ENCODE measurements around the gene SHC2.
"Not testable (repeated sequence)": the region's sequence is repeated elsewhere in the genome, so short reads cannot be mapped to it uniquely, and the experiment has no call there.

SHC2 gene

DNA sequence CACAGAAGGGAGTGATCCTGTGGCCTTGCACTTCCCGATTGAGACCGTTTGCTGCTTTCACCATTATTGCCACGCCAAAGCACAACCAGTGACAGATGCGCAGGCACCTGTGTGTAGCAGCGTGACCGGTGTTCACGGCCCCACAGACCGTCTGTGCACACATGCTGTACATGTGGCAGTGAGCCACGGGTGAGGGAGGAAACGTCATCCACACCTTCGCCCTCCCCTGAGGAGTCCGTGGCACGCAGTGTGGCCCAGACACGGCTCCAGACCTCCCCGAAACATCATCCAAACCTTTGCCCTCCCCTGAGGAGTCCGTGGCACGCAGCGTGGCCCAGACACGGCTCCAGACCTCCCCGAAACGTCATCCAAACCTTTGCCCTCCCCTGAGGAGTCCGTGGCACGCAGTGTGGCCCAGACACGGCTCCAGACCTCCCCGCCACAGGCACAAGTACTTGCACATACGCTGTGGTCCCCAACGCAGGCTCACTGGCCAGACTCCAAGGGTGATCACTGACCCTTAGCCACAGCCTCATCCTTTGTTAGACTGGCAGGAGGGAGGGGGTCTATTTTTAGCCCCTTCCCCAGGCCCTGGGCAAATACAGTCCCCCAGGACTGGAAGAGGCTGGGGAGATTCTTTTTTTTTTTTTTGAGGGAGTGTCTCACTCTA, 7.9 kb upstream of the SHC2 start:
- DNase-seq, result no peak

DNA sequence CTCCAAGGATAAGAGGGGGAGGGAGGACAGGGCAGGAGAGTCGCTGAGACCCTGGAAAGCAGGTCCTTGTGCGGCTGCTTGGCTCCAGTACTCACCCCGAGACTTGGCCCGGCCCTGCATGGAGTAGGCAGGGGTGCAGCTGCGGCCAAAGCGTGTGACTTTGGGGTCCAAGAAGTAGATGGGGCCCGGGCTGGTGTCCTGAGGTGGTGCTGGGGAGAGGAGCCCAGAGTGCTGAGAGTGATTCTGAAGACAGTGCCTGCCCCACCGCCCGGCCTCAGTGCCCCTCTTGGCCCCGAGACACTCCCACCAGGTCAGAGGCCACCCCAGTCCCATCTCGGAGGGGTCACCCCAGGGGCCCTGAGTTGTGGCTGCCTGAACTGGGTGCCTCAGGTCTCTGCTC, 6.7 kb upstream of the SHC2 start:
- no peak for DNase-seq

DNA sequence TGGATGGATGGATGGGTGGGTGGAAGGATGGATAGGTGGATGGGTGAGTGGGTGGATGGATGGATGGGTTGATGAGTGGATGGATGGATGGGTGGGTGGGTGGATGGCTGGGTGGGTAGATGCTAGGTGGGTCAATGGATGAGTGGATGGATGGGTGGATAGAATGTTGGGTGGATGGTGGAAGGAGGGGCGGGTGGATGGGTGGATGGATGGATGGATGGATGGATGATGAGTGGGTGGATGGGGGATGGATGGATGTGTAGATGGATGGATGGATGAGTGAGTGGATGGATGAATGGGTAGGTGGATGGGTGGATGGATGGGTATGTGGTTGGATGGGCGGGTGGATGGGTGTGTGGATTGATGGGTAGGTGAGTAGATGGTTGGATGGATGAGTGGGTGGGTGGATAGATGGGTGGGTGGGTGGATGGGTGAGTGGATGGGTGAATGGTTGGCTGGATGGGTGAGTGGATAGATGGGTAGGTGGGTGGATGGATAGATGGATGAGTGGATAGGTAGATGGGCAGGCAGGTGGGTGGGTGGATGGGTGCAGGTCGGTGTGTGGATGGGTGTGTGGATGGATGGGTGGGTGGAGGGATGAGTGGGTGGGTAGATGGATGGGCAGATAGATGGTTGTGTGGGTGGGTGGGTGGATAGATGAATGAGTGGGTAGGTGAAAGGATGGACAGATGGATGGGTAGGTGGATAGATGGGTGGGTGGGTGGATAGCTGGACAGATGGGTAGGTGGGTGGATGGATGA, 4.4 kb upstream of the SHC2 start:
- no peak for DNase-seq

DNA sequence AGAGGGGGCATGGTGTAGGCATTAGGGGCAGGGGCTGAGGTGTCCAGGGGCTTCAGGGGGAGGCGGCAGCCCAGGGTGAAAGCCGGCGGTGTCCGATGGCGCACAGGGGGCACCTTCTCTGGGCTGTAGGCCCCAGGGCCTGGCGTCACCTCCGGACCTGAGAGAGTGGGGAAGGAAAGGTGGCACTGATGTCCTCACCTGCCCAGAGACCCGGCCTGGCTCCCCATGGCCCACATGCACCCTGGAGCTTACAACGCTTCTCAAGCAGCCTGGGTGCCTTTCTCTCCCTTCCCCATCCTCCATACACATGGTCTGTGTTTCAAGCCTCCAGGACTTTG, 3.3 kb upstream of the SHC2 start:
- no peak for DNase-seq

DNA sequence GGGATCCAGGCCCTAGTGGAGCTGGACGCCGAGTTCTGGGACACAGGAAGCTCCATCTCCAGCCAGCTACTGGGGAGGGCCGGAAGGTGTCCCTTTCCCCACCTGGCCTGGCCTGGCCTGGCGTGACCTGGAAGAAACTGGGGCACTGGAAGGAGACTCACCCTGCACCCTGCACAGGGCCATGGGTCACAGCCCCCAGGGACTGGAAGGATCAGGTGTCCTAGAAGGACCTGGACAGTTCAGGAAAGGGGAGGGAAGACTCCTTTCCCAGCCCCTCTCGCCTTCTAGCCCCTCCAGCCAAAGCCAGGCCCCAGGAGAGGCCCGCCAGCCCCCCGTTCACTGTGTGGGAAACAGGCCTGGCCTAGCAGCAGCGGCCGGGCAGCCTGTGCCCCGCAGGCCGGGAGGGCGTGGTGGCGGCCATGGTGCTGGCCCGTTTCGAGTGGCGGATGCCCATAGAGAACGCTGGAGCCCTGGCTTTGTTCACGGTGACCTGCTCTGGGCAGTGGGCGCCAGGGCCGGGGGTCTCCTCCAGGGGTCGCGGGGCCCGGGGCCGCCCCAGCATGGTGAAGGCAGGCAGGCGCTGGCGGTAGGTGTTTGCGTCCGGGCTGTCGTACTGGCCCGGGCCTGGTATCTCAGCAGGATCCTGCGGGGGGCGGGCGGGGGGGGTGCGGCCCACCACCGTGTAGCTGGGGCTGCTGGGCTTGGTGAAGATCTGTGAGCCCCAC, 2.8 kb upstream of the SHC2 start:
- DNase-seq, result no peak

DNA sequence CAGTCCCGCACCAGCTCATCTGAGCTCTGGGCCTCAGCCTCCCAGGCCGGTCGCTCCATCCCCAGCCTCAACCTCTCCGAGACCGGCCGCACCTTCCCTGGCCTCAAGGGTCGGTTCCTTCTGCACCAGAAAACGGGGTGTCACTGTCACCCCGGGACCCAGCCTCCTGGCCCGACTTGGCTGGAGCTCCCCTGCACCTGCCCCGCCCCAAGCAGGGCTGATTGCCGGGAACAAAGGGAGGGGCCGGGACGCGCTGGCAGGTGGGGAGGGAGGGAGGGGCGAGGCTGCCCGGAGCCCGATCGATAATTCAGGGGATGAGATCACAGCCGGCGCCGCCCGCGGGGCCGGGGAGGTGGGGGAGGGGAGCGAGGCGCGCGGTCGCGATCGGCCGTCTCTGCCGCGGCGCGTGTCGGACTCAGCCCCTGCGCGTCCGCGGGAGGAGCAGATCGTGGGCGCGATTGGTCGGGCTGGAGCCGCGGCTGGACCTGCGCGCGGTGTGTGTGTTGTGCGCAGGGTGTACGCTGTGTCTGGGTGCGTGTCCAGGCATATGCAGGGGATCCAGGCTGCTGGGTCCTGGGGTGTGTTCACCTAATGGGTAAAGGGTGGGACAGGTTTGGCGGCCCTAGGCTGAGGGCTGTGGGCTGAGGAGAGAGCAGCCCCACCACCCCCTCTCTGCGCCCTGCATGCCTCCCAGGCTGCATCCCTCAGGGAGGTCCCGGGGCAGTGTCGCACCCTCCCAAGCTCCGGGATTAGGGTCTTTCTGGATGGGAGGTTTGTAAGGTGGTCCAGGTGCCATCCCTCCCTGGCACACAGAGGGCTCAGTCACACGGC, 1.1 kb upstream of the SHC2 start:
- DNase-seq, result peak; percentile 1

DNA sequence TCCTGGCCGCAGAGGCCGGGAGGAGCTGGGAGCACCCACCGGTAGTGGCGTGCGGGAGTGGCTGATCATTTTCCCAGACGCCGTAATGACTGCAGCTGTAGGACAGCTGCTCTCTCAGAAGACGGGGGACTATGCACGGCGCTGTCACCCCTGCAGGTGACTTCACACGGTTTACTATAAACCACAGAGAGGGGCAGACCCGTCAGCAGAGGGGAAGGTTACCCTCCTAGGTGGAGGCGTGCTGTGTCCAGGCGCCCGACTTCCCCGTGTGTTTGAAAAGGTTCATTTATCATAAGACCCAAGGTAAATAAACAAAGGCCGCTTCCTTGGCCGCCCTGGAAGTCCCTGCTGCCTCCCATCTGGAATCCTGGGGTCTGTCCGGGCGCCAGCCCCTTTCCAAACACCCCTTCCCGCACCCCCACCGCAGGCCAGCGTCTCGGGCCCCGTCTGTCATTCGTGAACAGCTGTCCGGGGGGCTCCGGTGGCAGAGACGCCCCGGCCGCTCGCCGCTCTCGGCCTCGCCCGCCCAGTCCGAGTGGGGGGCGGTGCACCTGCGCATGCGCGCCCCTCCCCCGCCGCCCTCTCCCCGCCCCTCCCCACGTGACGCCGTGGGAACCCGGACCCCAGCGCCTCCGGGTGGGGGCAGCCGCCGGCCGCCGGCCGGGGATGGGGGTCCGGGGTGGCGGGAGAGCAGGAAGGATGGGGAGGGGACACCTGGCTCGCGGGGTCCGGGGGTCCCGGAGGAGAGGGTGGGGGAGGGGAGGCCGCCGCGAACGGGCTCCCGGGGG, 915 bp downstream of the SHC2 start:
- DNase-seq, result peak; percentile 25

DNA sequence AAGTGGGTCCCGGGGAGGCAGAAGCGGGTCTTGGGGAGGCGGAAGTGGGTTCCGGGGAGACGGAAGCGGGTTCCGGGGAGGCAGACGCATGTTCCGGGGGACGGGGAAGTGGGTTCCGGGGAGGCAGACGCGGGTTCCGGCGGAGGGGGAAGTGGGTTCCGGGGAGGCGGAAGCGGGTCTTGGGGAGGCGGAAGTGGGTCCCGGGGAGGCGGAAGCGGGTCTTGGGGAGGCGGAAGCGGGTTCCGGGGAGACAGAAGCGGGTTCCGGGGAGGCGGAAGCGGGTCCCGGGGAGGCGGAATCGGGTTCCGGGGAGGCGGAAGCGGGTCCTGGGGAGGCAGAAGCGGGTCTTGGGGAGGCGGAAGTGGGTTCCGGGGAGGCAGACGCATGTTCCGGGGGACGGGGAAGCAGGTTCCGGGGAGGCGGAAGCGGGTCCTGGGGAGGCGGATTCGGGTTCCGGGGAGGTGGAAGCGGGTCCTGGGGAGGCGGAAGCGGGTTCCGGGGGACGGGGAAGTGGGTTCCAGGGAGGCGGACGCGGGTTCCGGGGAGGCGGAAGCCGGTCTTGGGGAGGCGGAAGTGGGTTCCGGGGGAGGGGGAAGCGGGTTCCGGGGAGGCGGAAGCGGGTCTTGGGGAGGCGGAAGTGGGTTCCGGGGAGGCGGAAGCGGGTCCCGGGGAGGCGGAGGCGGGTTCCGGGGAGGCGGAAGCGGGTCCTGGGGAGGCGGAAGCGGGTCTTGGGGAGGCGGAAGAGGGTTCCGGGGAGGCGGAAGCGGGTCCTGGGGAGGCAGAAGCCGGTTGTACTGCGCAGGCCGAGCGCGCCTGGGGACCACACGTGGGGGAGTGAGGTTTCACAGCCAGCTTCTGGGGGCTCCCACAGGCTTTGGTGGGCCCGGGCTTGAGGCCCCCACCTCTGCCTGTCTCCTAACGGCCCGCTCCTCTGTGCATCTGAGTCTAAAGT, 2.5 kb downstream of the SHC2 start:
- no peak for DNase-seq

DNA sequence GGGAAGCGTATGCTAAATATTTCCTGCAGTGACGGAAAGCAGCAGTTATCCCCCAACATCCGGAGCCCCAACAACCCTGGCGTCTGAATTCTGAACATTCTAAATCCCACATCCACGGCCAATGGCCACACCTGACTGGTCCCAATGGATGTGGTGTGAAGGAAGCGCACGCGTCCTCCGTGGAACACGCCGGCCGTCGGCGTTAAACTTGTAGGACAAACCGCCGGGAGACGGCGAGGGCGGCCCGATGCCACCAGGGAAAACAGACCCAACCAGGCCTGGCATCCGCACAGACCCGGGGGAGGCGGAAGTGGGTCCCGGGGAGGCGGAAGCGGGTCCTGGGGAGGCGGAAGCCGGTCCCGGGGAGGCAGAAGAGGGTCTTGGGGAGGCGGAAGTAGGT, 3.2 kb downstream of the SHC2 start:
- no peak for DNase-seq

DNA sequence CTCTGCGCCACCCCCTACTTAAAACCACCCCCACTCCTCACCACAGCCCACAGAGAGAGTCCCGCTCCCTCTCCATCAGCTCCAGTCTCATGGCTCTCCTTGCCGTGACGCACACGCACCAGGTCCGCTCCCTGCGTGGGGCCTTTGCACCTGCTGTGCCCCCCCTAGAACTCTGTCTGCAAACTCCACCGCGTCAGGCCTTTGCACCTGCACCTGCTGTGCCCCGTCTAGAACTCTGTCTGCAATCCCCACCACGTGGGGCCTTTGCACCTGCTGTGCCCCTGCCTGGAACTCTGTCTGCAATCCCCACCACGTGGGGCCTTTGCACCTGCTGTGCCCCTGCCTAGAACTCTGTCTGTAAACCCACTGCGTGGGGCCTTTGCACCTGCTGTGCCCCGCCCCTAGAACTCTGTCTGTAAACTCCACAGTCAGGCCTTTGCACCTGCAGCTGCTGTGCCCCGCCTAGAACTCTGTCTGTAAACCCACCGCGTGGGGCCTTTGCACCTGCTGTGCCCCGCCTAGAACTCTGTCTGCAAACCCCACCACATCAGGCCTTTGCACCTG, 4.2 kb downstream of the SHC2 start:
- DNase-seq, result no peak

DNA sequence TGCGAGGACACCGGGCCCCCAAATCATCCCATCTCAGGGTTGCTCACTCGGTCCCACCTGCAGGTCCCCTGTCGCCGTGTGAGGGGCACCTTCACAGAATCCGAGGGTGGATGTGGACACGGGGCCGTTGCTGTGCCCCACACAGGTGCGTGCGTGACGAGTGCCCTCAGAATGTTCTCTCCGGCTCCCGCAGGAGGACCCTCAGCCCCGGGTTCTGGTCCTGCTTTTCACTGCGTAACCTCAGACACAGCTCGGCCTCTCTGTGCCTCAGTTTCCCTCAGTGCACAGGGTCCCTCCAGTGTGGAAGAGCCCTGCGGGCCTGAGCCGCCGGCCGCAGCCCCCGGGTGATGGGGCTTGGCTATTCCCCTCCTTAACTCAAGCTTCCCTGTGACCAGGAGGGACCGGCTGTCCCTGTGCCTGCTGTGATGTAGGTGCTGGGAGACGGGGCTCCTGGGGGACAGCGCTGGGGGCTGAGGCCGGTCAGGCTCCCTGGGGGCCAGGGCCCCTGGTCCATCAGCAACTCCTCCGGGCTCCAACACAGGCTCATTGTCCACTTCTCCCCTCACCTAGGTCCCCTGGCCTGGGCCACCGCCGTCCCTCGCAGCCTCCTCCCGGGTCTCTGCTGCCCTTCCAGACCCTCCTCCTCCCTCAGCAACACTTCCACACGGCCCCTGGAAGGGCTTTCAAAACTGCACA, 4.8 kb downstream of the SHC2 start:
- DNase-seq, result no peak

DNA sequence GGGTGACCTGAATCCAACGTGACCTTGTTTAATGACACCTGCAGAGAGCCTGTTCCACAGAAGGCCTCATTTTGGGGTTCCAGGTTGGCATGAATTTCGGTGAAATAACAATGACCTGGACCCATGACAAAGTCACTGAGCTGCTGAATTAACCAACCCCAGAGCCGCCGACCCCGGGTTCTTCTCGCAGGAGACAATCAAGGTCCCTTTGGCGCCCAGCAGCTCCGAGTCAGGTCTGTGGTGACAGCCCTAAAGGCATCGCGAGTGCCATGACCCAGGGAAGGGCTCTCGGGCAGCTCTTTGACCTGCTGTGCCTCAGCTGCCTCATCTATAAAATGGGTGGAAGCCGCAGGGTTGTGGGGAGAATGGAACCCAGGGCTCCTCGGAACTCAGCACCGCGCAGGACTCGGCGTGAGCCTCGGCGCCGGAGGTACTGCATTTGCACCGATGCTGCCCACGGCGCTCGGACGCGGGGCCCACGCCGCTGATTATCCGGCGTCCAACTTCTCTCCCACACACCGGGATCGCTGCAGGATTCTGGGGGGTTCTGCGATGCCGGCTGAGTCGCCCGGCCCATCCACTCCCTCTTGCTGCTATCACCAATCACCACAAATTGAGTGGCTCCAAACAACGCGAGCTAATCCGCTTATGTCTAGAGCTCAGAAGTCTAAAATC, 5.7 kb downstream of the SHC2 start:
- DNase-seq, result no peak

DNA sequence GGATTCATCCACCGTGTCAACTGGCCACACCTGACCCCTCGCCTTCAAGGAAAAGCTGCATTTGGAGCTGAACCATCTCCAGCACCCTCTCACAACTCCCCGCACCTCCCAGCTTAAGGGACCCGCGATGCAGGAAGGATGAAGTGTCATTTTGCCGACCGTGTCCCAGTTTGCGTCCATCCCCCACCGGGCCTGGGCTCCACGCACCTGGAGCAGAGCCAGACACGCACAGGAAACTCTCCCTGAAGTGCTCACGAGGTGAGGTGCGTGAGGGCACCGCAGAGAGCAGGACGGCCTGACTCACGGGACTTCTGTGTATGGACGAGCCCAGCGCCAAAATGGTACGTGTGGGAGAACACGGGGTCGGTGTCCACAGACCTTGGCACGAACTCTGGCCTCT, 7.2 kb downstream of the SHC2 start:
- no peak for DNase-seq

DNA sequence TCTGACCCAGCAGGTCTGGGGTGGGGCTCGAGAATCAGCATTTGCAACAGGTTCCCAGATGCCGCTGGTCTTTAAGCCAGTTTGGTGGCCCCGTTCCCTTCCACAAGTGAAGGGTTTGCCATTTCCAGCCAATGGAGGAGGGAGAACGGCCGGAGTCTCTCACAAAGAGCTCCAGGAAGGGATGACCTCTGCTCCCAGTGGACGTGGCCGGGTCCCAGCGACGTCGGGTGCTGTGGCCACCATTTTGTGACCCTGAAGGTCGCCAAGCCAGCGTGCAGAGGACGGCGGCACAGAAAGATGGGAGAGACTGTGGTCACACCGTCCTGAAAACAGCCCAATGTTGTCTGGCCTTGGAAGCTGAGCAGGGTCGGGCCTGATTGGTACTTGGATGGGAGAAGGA, 8.0 kb downstream of the SHC2 start:
- no peak for DNase-seq

DNA sequence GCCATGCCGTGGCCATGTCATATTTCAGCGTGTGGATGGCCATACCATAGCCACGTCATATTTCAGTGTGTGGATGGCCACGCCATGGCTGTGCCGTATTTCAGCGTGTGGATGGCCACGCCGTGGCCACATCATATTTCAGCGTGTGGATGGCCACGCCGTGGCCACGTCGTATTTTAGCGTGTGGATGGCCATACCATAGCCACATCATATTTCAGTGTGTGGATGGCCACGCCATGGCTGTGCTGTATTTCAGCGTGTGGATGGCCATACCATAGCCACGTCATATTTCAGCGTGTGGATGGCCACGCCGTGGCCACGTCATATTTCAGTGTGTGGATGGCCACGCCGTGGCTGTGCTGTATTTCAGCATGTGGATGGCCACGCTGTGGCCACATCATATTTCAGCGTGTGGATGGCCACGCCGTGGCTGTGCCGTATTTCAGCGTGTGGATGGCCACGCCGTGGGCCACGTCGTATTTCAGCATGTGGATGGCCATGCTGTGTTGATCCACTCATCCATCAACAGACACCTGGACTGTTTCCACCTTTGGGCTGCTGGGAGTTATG, 9.8 kb downstream of the SHC2 start:
- DNase-seq, result not testable (repeated sequence)

DNA sequence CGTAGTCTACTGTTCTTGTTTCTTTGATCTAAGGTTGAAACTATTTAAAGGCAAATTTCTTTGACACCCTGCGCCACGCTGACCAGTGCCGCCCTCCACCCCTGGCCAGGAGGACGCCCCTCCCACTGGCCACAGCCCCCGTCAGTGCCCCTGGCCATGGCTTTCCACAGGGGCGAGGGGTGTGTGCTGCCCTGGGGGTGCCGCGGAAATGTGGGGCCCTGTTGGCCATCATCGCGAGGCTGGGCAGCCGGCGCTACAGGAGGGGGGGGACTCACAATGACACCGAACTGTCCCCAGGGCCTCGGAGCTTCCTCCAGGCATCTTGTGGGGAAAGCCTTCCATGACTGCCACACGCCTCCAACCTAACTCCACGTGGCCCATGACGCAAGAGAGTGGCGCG, 10.9 kb downstream of the SHC2 start:
- DNase-seq, result no peak

DNA sequence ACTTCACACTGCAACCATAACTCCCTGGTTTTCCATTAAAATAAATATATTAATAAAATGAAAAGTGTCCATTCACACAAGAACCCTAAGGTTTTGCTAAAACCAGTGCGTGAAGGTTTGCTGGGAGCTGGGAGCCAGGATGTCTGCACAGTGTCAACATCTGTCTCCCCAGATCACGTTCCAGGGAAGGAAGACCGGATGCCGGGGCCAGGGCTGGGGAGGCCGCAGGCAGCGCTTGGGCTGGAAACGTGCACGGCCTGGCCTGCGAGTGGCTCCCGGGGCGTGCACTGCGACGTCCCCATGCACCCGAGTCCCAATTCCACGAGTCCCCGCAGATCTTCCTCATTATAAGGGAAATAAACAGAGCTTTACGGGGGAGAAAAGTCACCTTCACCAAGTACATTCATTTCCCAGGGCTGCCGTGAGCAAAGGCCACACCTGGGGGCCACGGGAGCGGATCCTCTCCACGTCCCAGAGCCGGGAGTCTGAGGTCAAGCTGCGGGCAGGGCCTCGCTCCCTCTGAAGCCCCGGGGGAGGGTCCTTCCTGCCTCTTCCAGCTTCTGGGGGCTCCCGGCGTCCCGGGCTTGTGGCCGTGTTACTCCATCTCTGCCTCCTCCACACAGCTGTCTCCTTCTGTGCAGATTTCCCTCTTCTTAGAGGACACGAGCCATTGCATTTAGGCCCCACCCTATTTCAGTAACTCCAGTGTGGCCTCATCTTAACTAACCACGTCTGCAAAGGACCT, 12.8 kb downstream of the SHC2 start:
- no peak for DNase-seq

DNA sequence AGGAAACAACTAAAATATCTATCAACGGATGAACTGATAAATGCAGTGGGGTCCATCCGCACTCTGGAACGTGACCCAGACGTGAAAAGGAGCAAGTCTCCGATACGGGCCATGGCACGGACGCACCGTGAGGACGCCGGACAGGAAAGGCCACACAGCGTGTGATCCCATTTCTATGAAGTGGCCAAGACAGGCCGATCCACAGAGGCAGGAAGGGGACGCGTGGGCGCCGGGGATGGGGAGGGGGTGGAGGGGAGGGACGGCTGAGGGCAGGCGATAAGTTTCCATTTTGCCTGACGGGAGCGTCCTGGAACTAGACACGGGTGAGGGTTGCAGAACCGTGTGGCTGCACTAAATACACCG, 13.8 kb downstream of the SHC2 start:
- no peak for DNase-seq
